H9 (cell line): Measurements from ENCODE around the gene DIAPH3. TPM values are rescaled to one million over a fixed set of nuclear protein-coding genes. Genes with fewer than 3 reads are reported as not detected.

ENCODE experiments used
- DNase-seq: peaks from one replicate; pipeline ENCODE4 v3.0.0-alpha.2; 2017
- H2AFZ ChIP-seq: one replicate; pipeline ENCODE4 v1.6.1; 2013; ENCODE audit warnings: mild to moderate bottlenecking, low read length, control low read depth, moderate library complexity
- H2AK5ac ChIP-seq: 2 replicates; pipeline ENCODE4 v1.6.1; 2013; ENCODE audit warnings: low read length, control low read depth, mixed read lengths; ENCODE audit not compliant: insufficient read length
- H2BK120ac ChIP-seq: one replicate; pipeline ENCODE4 v1.6.1; 2013; ENCODE audit warnings: low read depth, mild to moderate bottlenecking, low read length, control low read depth, inconsistent platforms; ENCODE audit not compliant: poor library complexity, severe bottlenecking
- H2BK12ac ChIP-seq: 2 replicates; pipeline ENCODE4 v1.6.1; 2013; ENCODE audit warnings: low read length, control low read depth, mixed read lengths, low read depth; ENCODE audit not compliant: insufficient read length
- H2BK15ac ChIP-seq: 2 replicates; pipeline ENCODE4 v1.6.1; 2013; ENCODE audit warnings: low read depth, low read length, control low read depth
- H2BK20ac ChIP-seq: one replicate; pipeline ENCODE4 v1.6.1; 2013; ENCODE audit warnings: low read depth, mild to moderate bottlenecking, low read length, control low read depth, inconsistent platforms; ENCODE audit not compliant: poor library complexity, severe bottlenecking
- H2BK5ac ChIP-seq: 2 replicates; pipeline ENCODE4 v1.6.1; 2013; ENCODE audit warnings: low read length, control low read depth, mixed read lengths; ENCODE audit not compliant: insufficient read length
- H3K14ac ChIP-seq: 2 replicates; pipeline ENCODE4 v1.6.1; 2013; ENCODE audit warnings: low read length, control low read depth; ENCODE audit not compliant: insufficient read depth
- H3K18ac ChIP-seq: 2 replicates; pipeline ENCODE4 v1.6.1; 2013; ENCODE audit warnings: low read depth, mild to moderate bottlenecking, mixed read lengths, low read length, control low read depth; ENCODE audit not compliant: insufficient read length
- H3K23ac ChIP-seq: 2 replicates; pipeline ENCODE4 v1.6.1; 2013; ENCODE audit warnings: low read length, control low read depth, mixed read lengths, low read depth; ENCODE audit not compliant: insufficient read length
- H3K23me2 ChIP-seq: 2 replicates; pipeline ENCODE4 v1.6.1; 2013; ENCODE audit warnings: low read depth, mild to moderate bottlenecking, mixed read lengths, low read length, control low read depth; ENCODE audit not compliant: insufficient read length, poor library complexity, severe bottlenecking
- H3K27ac ChIP-seq: 2 replicates; pipeline ENCODE4 v1.5.1; 2013; ENCODE audit warnings: low read length, control low read depth, mixed read lengths, low read depth; ENCODE audit not compliant: insufficient read length
- H3K27me3 ChIP-seq: 2 replicates; pipeline ENCODE4 v1.6.1; 2013; ENCODE audit warnings: low read length, control low read depth, inconsistent platforms; ENCODE audit not compliant: insufficient read depth
- H3K4ac ChIP-seq: 2 replicates; pipeline ENCODE4 v1.6.1; 2013; ENCODE audit warnings: low read depth, mild to moderate bottlenecking, control low read depth, inconsistent platforms, low read length, moderate library complexity
- H3K4me1 ChIP-seq: 2 replicates; pipeline ENCODE4 v1.6.1; 2013; ENCODE audit warnings: low read length, control low read depth, inconsistent platforms; ENCODE audit not compliant: insufficient read depth
- H3K4me2 ChIP-seq: 2 replicates; pipeline ENCODE4 v1.6.1; 2013; ENCODE audit warnings: low read length, control low read depth, mixed read lengths; ENCODE audit not compliant: insufficient read length, insufficient read depth
- H3K56ac ChIP-seq: 2 replicates; pipeline ENCODE4 v1.6.1; 2013; ENCODE audit warnings: low read depth, mild to moderate bottlenecking, mixed read lengths, low read length, control low read depth; ENCODE audit not compliant: insufficient read length
- H3K79me1 ChIP-seq: 2 replicates; pipeline ENCODE4 v1.6.1; 2013; ENCODE audit warnings: low read depth, mild to moderate bottlenecking, moderate library complexity, low read length, control low read depth, inconsistent platforms; ENCODE audit not compliant: insufficient read depth, poor library complexity, severe bottlenecking
- H3K79me2 ChIP-seq: 2 replicates; pipeline ENCODE4 v1.6.1; 2013; ENCODE audit warnings: low read length, control low read depth, inconsistent platforms; ENCODE audit not compliant: insufficient read depth
- H3K9ac ChIP-seq: 2 replicates; pipeline ENCODE4 v1.6.1; 2013; ENCODE audit warnings: low read length, control low read depth, mixed read lengths; ENCODE audit not compliant: insufficient read length; ENCODE audit errors: extremely low read depth
- H3K9me3 ChIP-seq: one replicate; pipeline ENCODE4 v1.6.1; 2013; ENCODE audit warnings: low read depth, low read length, inconsistent platforms; ENCODE audit not compliant: control insufficient read depth
- H3T11ph ChIP-seq: one replicate; pipeline ENCODE4 v1.6.1; 2013; ENCODE audit warnings: mild to moderate bottlenecking, low read length, control low read depth, inconsistent platforms
- H4K20me1 ChIP-seq: one replicate; pipeline ENCODE4 v1.6.1; 2013; ENCODE audit not compliant: control insufficient read depth, insufficient read length, insufficient read depth
- H4K5ac ChIP-seq: 2 replicates; pipeline ENCODE4 v1.6.1; 2013; ENCODE audit warnings: low read depth, mild to moderate bottlenecking, mixed read lengths, low read length, control low read depth; ENCODE audit not compliant: insufficient read length
- H4K8ac ChIP-seq: replicated peaks from 2 replicates; pipeline ENCODE4 v1.6.1; 2013; ENCODE audit warnings: low read length, control low read depth, mixed read lengths, low read depth; ENCODE audit not compliant: insufficient read length
- H4K91ac ChIP-seq: 2 replicates; pipeline ENCODE4 v1.6.1; 2013; ENCODE audit warnings: low read depth, mild to moderate bottlenecking, moderate library complexity, mixed read lengths, low read length, control low read depth; ENCODE audit not compliant: insufficient read length
- H3K27ac Mint-ChIP-seq, 3 experiments: 2 replicates in 2 of 3; 3 replicates in 1 of 3; pipeline ENCODE4 v1.8.0; 2020 to 2021; ENCODE audit warnings: mixed read lengths in 3 of 3, mild to moderate bottlenecking in 1 of 3, moderate library complexity in 1 of 3
- H3K27me3 Mint-ChIP-seq: 2 replicates; pipeline ENCODE4 v1.8.0; 2021; ENCODE audit warnings: low read depth, mild to moderate bottlenecking, moderate library complexity, mixed read lengths
- H3K36me3 Mint-ChIP-seq, 3 experiments: 2 replicates in 2 of 3; 3 replicates in 1 of 3; pipeline ENCODE4 v1.8.0; 2020 to 2021; ENCODE audit warnings: low read depth in 3 of 3, mixed read lengths in 3 of 3; ENCODE audit not compliant: insufficient read depth in 1 of 3
- H3K4me1 Mint-ChIP-seq, 2 experiments: 2 replicates each; pipeline ENCODE4 v1.8.0; 2020; ENCODE audit warnings: mixed read lengths in 2 of 2
- H3K4me3 Mint-ChIP-seq, 2 experiments: 2 replicates in 1 of 2; 3 replicates in 1 of 2; pipeline ENCODE4 v1.8.0; 2020 to 2021; ENCODE audit warnings: mild to moderate bottlenecking in 2 of 2, mixed read lengths in 2 of 2, moderate library complexity in 1 of 2
- H3K9me3 Mint-ChIP-seq, 2 experiments: 2 replicates in 1 of 2; 3 replicates in 1 of 2; pipeline ENCODE4 v1.8.0; 2020; ENCODE audit warnings: mild to moderate bottlenecking in 2 of 2, mixed read lengths in 2 of 2, moderate library complexity in 1 of 2
- CTCF ChIP-seq: fragments of 200-600 bp; sonication (generic); conservative IDR thresholded peaks from 3 replicates; pipeline ENCODE4 v1.8.0; 2021; ENCODE audit warnings: antibody characterized with exemption, mild to moderate bottlenecking
- WGBS: extraction: QIAGEN DNeasy Blood & Tissue Kit; methylation state at CpG from one replicate; pipeline ENCODE4 v1.1.7; 2013; ENCODE audit warnings: missing lambda C conversion rate, low lambda C conversion rate, mixed read lengths; ENCODE audit not compliant: insufficient read length; ENCODE audit errors: extremely low coverage; 5-methylcytosine and 5-hydroxymethylcytosine counted together
- total RNA-seq: library from RNA; stranded (reverse); gene quantifications from 2 replicates; pipeline ENCODE4 v1.2.1, GENCODE V29; 2021

Gene DIAPH3
- total RNA-seq, 1 experiment from 2014 or later: 23.1 TPM

GRCh38 chr13:60012488-60012887 lies 151.2 kb downstream of the DIAPH3 start:
- Histone ChIP-seq H3K9me3 (no peaks in the 10 kb centered on the region), H3K23me2 (no peaks in the 10 kb centered on the region), H2AK5ac (no peak overlapping the region), H3K9ac (no peak overlapping the region), H3K18ac (no peak overlapping the region), H2AFZ (no peak overlapping the region), H3K23ac (no peak overlapping the region), H4K5ac (no peak overlapping the region), H4K91ac (no peak overlapping the region), H3K14ac (no peak overlapping the region), H2BK15ac (no peak overlapping the region), H3K27me3 (no peaks in the 10 kb centered on the region), H2BK20ac (no peak overlapping the region), H2BK12ac (no peak overlapping the region), H3T11ph (no peak overlapping the region), H3K79me1 (no peaks in the 10 kb centered on the region), H4K20me1 (no peaks in the 10 kb centered on the region), H3K27ac (no peak overlapping the region), H3K79me2 (no peaks in the 10 kb centered on the region), H3K56ac (no peak overlapping the region), H2BK5ac (no peak overlapping the region), H4K8ac (no peak overlapping the region), H3K4me1 (no peaks in the 10 kb centered on the region), H2BK120ac (no peak overlapping the region), H3K4ac (no peak overlapping the region), H3K4me2 (no peak overlapping the region)
- DNase-seq: no peak
- no peaks in the 10 kb centered on the region for H3K9me3 Mint-ChIP-seq
- no peaks in the 10 kb centered on the region for H3K27me3 Mint-ChIP-seq
- peaks cover 7 to 8% of the 10 kb centered on the region in 2 experiments for H3K4me1 Mint-ChIP-seq
- TF ChIP-seq CTCF: no peak
- peak overlapping the region in 2 of 3 experiments; percentile 73 to 85; a peak in 4 of 7 replicates for H3K27ac Mint-ChIP-seq
- WGBS: no CpG with 5 or more reads among the region's 1 CpG
- no peaks in the 10 kb centered on the region for H3K36me3 Mint-ChIP-seq
- H3K4me3 Mint-ChIP-seq: no peak overlapping the region
